ENCODE results near the gene MALL.
"Not testable (repeated sequence)": the region's sequence is repeated elsewhere in the genome, so short reads cannot be mapped to it uniquely, and the experiment has no call there.

The MALL gene

DNA sequence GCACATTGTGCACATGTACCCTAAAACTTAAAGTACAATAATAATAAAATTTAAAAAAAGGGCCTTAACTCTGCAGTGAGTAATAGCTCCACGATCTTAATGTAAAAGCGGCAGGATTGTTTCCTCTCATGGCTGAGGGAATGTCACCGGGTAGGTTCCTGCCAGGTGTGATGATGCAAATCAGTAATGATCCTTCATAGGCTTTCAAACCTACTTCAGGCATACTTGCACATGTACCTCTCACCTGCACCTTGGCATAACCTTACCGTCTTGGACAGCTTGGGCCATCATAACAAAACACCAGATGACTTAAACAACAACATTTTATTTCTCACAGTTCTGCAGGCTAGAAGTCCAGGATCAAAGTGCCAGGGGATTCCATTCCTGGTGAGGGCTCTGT is 39.7 kb downstream of the MALL start:
- H3K36me3 ChIP-seq (ENCODE audit: control insufficient read depth in 5 of 5, insufficient read depth in 5 of 5, low read length in 5 of 5); H3K4me1 ChIP-seq (ENCODE audit: control insufficient read depth in 5 of 5, insufficient read depth in 5 of 5, low read length in 5 of 5); H3K27ac ChIP-seq (ENCODE audit: low read depth, low read length); H3K27me3 ChIP-seq (ENCODE audit: control insufficient read depth in 5 of 5, insufficient read depth in 4 of 5, low read length in 5 of 5); H3K9me3 ChIP-seq (ENCODE audit: control insufficient read depth in 5 of 5, low read length in 5 of 5); H3K4me3 ChIP-seq (ENCODE audit: low read depth in 1 of 5, low read length in 5 of 5); H3K9ac ChIP-seq (ENCODE audit: low read length in 5 of 5): not testable (repeated sequence)

DNA sequence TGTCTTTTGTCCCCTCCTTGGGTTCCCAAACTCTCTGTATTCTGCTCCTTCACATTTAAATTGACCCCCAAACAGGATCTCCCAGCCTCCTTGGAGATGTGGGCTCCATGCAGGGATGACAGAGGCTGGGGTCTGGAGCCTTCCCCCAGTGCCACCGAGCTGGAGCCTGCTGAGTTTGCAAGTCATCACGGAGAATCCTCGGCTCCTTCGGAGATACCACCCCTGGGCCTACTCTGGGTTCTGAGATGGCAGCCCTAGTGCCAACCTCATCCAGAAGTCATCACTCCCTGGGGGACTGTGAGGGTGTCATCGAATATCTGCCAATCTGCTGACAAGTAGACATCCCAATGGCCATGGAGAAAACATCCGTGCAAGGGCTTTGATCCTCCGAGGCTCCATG is 45.8 kb downstream of the MALL start:
- H3K36me3 ChIP-seq (ENCODE audit: control insufficient read depth in 5 of 5, insufficient read depth in 5 of 5, low read length in 5 of 5); H3K27ac ChIP-seq (ENCODE audit: low read depth, low read length); H3K27me3 ChIP-seq (ENCODE audit: control insufficient read depth in 5 of 5, insufficient read depth in 4 of 5, low read length in 5 of 5); H3K9ac ChIP-seq (ENCODE audit: low read length in 5 of 5); H3K9me3 ChIP-seq (ENCODE audit: control insufficient read depth in 5 of 5, low read length in 5 of 5); H3K4me1 ChIP-seq (ENCODE audit: control insufficient read depth in 5 of 5, insufficient read depth in 5 of 5, low read length in 5 of 5); H3K4me3 ChIP-seq (ENCODE audit: low read depth in 1 of 5, low read length in 5 of 5): not testable (repeated sequence)

DNA sequence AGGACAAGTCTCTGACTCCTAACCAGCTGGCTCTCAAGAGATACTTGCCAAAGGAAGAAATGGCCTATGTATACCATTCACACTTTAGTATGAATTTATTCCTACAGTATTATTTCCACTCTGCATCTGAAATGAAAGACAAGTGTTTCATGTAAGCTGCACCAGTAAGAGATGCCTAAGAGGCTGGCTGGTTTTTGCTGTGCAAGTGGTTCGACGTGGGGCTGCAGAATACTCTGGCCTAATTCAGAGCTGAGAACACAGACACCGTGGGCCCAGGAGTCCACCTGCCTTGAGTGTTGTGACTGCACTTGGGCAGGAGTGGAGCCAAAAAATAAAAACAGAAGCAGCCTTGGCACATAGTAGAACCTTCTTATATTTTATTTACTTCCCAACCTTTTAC is 47.5 kb downstream of the MALL start:
- not testable (repeated sequence) for H3K4me3 ChIP-seq (ENCODE audit: low read depth in 1 of 5, low read length in 5 of 5); H3K36me3 ChIP-seq (ENCODE audit: control insufficient read depth in 5 of 5, insufficient read depth in 5 of 5, low read length in 5 of 5); H3K27ac ChIP-seq (ENCODE audit: low read depth, low read length)

GRCh38 chr2:110062332-110062731 is 53.3 kb downstream of the MALL start:
- not testable (repeated sequence) for H3K4me3 ChIP-seq (ENCODE audit: low read depth in 1 of 5, low read length in 5 of 5); H3K4me1 ChIP-seq (ENCODE audit: control insufficient read depth in 5 of 5, insufficient read depth in 5 of 5, low read length in 5 of 5); H3K9ac ChIP-seq (ENCODE audit: low read length in 5 of 5); H3K36me3 ChIP-seq (ENCODE audit: control insufficient read depth in 5 of 5, insufficient read depth in 5 of 5, low read length in 5 of 5); H3K9me3 ChIP-seq (ENCODE audit: control insufficient read depth in 5 of 5, low read length in 5 of 5); H3K27ac ChIP-seq (ENCODE audit: low read depth, low read length); H3K27me3 ChIP-seq (ENCODE audit: control insufficient read depth in 5 of 5, insufficient read depth in 4 of 5, low read length in 5 of 5)

More for the DNA sequence above, 47.5 kb downstream of the MALL start:
- not testable (repeated sequence) for H3K9ac ChIP-seq (ENCODE audit: low read length in 5 of 5); H3K27me3 ChIP-seq (ENCODE audit: control insufficient read depth in 5 of 5, insufficient read depth in 4 of 5, low read length in 5 of 5); H3K9me3 ChIP-seq (ENCODE audit: control insufficient read depth in 5 of 5, low read length in 5 of 5); H3K4me1 ChIP-seq (ENCODE audit: control insufficient read depth in 5 of 5, insufficient read depth in 5 of 5, low read length in 5 of 5)

- not testable (repeated sequence) for H3K9me3 ChIP-seq (ENCODE audit: control insufficient read depth in 5 of 5, low read length in 5 of 5); H3K36me3 ChIP-seq (ENCODE audit: control insufficient read depth in 5 of 5, insufficient read depth in 5 of 5, low read length in 5 of 5); H3K9ac ChIP-seq (ENCODE audit: low read length in 5 of 5); H3K27ac ChIP-seq (ENCODE audit: low read depth, low read length); H3K4me3 ChIP-seq (ENCODE audit: low read depth in 1 of 5, low read length in 5 of 5); H3K4me1 ChIP-seq (ENCODE audit: control insufficient read depth in 5 of 5, insufficient read depth in 5 of 5, low read length in 5 of 5); H3K27me3 ChIP-seq (ENCODE audit: control insufficient read depth in 5 of 5, insufficient read depth in 4 of 5, low read length in 5 of 5)
Observed at GRCh38 chr2:110060550-110060949, 55.1 kb downstream of the MALL start.

DNA sequence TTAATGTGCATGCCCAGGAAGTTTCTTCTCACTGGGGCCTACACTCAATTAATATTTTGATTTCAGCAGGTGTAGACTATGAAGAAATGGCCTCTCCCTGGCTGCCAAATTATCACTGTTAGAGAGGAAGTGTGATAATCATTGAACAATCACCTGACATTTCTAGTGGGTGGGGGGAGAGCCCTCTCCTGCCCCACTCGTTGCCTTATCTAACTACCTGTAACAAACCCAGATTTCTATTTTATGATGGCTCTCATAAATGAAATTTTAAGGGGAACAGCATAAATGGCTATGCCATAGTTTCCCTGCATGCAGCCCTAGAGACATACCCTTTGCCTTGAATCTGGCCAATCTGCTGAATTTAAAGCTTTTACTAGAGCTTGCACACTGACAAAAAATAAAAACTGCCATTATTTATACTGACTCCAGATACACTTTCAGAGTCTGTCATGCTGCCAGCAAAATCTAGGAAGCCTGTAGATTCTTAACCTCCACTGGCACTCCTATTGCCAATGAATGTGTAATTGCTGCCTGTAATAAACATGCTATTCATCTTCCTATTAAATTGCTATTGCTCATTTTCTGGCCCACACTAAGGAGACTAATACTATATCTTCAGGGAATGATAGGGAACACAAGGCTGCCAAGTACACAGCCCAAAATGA is 55.8 kb downstream of the MALL start:
- H3K4me3 ChIP-seq (ENCODE audit: low read depth in 1 of 5, low read length in 5 of 5); H3K27ac ChIP-seq (ENCODE audit: low read depth, low read length); H3K9ac ChIP-seq (ENCODE audit: low read length in 5 of 5): not testable (repeated sequence)

DNA sequence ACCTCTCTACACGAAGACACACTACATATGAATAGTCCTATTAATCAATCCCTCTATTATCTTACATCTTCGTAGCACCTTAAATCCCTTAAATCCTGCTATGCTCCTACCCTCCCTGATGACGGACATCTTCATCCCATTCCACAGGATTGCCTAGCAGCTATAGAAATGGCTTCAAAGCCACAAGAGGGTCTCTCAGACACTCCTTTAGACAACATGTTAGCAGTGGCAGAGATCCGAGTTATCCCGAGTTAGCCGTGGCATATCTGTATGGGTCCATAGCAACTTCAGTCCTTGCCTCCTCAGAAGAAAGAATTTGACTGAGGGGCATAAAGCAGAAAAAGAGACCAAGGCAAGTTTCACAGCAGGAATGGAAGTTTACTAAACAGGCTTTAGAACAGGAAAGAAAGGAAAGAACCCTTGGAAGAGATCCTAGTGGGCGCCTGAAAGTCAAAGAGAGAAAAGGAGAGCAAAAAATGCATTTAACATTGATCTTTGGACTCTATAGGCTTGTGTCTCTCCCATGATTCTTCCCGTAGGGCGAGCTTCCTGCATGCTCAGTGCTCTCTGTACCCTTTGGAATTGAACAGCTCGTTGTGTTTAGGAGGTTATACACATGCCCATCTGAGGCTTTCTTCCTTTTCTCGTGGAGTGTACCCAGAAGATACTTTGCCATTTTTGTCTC is 56.5 kb downstream of the MALL start:
- H3K27me3 ChIP-seq (ENCODE audit: control insufficient read depth in 5 of 5, insufficient read depth in 4 of 5, low read length in 5 of 5); H3K9ac ChIP-seq (ENCODE audit: low read length in 5 of 5); H3K9me3 ChIP-seq (ENCODE audit: control insufficient read depth in 5 of 5, low read length in 5 of 5); H3K27ac ChIP-seq (ENCODE audit: low read depth, low read length); H3K4me1 ChIP-seq (ENCODE audit: control insufficient read depth in 5 of 5, insufficient read depth in 5 of 5, low read length in 5 of 5); H3K4me3 ChIP-seq (ENCODE audit: low read depth in 1 of 5, low read length in 5 of 5); H3K36me3 ChIP-seq (ENCODE audit: control insufficient read depth in 5 of 5, insufficient read depth in 5 of 5, low read length in 5 of 5): not testable (repeated sequence)

More for the DNA sequence above, 55.8 kb downstream of the MALL start:
- H3K9me3 ChIP-seq (ENCODE audit: control insufficient read depth in 5 of 5, low read length in 5 of 5); H3K4me1 ChIP-seq (ENCODE audit: control insufficient read depth in 5 of 5, insufficient read depth in 5 of 5, low read length in 5 of 5); H3K27me3 ChIP-seq (ENCODE audit: control insufficient read depth in 5 of 5, insufficient read depth in 4 of 5, low read length in 5 of 5); H3K36me3 ChIP-seq (ENCODE audit: control insufficient read depth in 5 of 5, insufficient read depth in 5 of 5, low read length in 5 of 5): not testable (repeated sequence)

DNA sequence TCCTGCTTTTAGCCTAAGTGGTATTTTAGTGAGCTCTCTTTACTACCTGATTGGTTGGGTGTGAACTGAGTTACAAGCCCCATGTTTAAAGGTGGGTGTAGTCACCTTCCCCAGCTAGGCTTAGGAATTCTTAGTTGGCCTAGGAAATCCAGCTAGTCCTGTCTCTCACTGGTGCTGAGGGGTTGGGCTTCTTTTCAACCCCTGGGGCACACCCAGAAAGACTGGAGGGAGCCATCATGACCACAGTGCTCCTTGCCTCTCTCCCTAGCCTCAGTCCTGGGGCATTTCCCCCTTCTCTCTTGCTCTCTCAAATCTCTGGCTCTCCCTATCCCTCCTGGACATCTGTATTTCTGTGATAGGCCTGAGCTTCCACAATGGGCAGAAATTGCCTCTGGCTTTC is 57.6 kb downstream of the MALL start:
- not testable (repeated sequence) for H3K27ac ChIP-seq (ENCODE audit: low read depth, low read length); H3K9me3 ChIP-seq (ENCODE audit: control insufficient read depth in 5 of 5, low read length in 5 of 5); H3K4me1 ChIP-seq (ENCODE audit: control insufficient read depth in 5 of 5, insufficient read depth in 5 of 5, low read length in 5 of 5); H3K36me3 ChIP-seq (ENCODE audit: control insufficient read depth in 5 of 5, insufficient read depth in 5 of 5, low read length in 5 of 5); H3K4me3 ChIP-seq (ENCODE audit: low read depth in 1 of 5, low read length in 5 of 5); H3K9ac ChIP-seq (ENCODE audit: low read length in 5 of 5); H3K27me3 ChIP-seq (ENCODE audit: control insufficient read depth in 5 of 5, insufficient read depth in 4 of 5, low read length in 5 of 5)

- H3K36me3 ChIP-seq (ENCODE audit: control insufficient read depth in 5 of 5, insufficient read depth in 5 of 5, low read length in 5 of 5); H3K4me1 ChIP-seq (ENCODE audit: control insufficient read depth in 5 of 5, insufficient read depth in 5 of 5, low read length in 5 of 5); H3K27ac ChIP-seq (ENCODE audit: low read depth, low read length); H3K27me3 ChIP-seq (ENCODE audit: control insufficient read depth in 5 of 5, insufficient read depth in 4 of 5, low read length in 5 of 5); H3K4me3 ChIP-seq (ENCODE audit: low read depth in 1 of 5, low read length in 5 of 5); H3K9ac ChIP-seq (ENCODE audit: low read length in 5 of 5); H3K9me3 ChIP-seq (ENCODE audit: control insufficient read depth in 5 of 5, low read length in 5 of 5): not testable (repeated sequence)
Observed at GRCh38 chr2:110055819-110056408, 59.7 kb downstream of the MALL start.

- H3K9me3 ChIP-seq (ENCODE audit: control insufficient read depth in 5 of 5, low read length in 5 of 5); H3K9ac ChIP-seq (ENCODE audit: low read length in 5 of 5); H3K4me1 ChIP-seq (ENCODE audit: control insufficient read depth in 5 of 5, insufficient read depth in 5 of 5, low read length in 5 of 5); H3K27me3 ChIP-seq (ENCODE audit: control insufficient read depth in 5 of 5, insufficient read depth in 4 of 5, low read length in 5 of 5); H3K36me3 ChIP-seq (ENCODE audit: control insufficient read depth in 5 of 5, insufficient read depth in 5 of 5, low read length in 5 of 5); H3K27ac ChIP-seq (ENCODE audit: low read depth, low read length); H3K4me3 ChIP-seq (ENCODE audit: low read depth in 1 of 5, low read length in 5 of 5): not testable (repeated sequence)
Observed at GRCh38 chr2:110054521-110055407, 60.9 kb downstream of the MALL start.
